ENCODE results near the gene PABPN1L.
"Not testable (repeated sequence)": the region's sequence is repeated elsewhere in the genome, so short reads cannot be mapped to it uniquely, and the experiment has no call there.

The PABPN1L gene

GRCh38 chr16:88900662-88901052 is 34.2 kb upstream of the PABPN1L start:
- no peak for DNase-seq

- DNase-seq, result no peak
These were observed 33.6 kb upstream of the PABPN1L start for GRCh38 chr16:88899901-88900661.

GRCh38 chr16:88897696-88898425 is 31.4 kb upstream of the PABPN1L start:
- DNase-seq, result no peak

GRCh38 chr16:88896238-88897070 is 30.0 kb upstream of the PABPN1L start:
- DNase-seq, result no peak

- DNase-seq, result no peak
These were observed 28.9 kb upstream of the PABPN1L start for GRCh38 chr16:88895335-88895734.

- DNase-seq, result no peak
These were observed 28.3 kb upstream of the PABPN1L start for GRCh38 chr16:88894681-88895300.

- not testable (repeated sequence) for DNase-seq
These were observed 27.8 kb upstream of the PABPN1L start for GRCh38 chr16:88894266-88894665.

GRCh38 chr16:88893127-88893968 is 26.9 kb upstream of the PABPN1L start:
- no peak for DNase-seq

GRCh38 chr16:88892065-88892464 is 25.6 kb upstream of the PABPN1L start:
- no peak for DNase-seq

GRCh38 chr16:88891083-88891482 is 24.6 kb upstream of the PABPN1L start:
- DNase-seq, result no peak

- not testable (repeated sequence) for DNase-seq
These were observed 23.4 kb upstream of the PABPN1L start for GRCh38 chr16:88889702-88890352.

- no peak for DNase-seq
These were observed 22.3 kb upstream of the PABPN1L start for GRCh38 chr16:88888461-88889387.

- no peak for DNase-seq
These were observed 21.6 kb upstream of the PABPN1L start for GRCh38 chr16:88888057-88888456.

GRCh38 chr16:88886845-88887521 is 20.5 kb upstream of the PABPN1L start:
- no peak for DNase-seq

- no peak for DNase-seq
These were observed 20.0 kb upstream of the PABPN1L start for GRCh38 chr16:88886420-88886844.

GRCh38 chr16:88885693-88886280 is 19.3 kb upstream of the PABPN1L start:
- DNase-seq, result no peak

GRCh38 chr16:88884569-88885271 is 18.3 kb upstream of the PABPN1L start:
- DNase-seq, result no peak

GRCh38 chr16:88883946-88884345 is 17.5 kb upstream of the PABPN1L start:
- DNase-seq, result peak in 1 of 3 experiments; percentile 31
